Measurements from ENCODE around the gene NXPE2.
A peak's percentile ranks its signal among the peaks of the same experiment; 100 is the strongest.
"Not testable (repeated sequence)": the region's sequence is repeated elsewhere in the genome, so short reads cannot be mapped to it uniquely, and the experiment has no call there.

NXPE2 gene

GRCh38 chr11:114678125-114679036, at the start of gene NXPE2:
Gene NXPE2, plus strand, starts transcription at chr11:114678527. Its CDS starts 49 bp downstream, at chr11:114678576.
- DNase-seq: no peak

DNA sequence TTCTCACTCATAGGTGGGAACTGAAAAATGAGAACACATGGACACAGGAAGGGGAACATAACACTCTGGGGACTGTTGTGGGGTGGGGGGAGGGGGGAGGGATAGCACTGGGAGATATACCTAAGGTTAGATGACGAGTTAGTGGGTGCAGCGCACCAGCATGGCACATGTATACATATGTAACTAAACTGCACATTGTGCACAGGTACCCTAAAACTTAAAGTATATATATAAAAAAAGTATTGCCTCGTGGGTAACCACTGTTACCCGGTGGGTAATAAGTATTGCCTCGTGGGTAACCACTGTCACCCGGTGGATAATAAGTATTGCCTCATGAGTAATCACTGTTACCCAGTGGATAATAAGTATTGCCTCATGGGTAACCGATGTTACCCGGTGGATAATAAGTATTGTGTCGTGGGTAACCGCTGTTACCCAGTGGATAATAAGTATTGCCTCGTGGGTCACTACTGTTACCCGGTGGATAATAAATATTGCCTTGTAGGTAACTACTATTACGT, 46.8 kb upstream of the NXPE2 start:
- DNase-seq: not testable (repeated sequence)

GRCh38 chr11:114639440-114639839, 38.9 kb upstream of the NXPE2 start:
- not testable (repeated sequence) for DNase-seq

DNA sequence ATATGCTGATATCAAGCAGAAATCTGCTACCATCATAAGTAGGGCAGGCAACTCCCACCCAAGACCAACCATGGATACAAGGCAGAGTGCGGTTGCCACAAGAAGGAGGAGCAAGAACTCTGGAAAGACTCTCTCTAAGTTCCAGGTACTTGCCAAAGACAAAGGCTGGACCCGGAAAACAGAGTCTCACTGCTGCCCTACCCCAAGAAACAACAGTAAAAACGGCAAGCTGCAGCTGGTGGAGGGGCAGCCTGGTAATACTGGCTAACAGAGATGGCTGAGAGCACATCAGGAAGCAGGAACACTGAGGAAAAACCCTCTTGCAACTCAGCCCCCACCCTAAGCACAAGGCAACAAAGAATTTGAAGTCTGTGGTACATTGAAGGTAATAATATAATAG, 27.7 kb upstream of the NXPE2 start:
- no peak for DNase-seq

DNA sequence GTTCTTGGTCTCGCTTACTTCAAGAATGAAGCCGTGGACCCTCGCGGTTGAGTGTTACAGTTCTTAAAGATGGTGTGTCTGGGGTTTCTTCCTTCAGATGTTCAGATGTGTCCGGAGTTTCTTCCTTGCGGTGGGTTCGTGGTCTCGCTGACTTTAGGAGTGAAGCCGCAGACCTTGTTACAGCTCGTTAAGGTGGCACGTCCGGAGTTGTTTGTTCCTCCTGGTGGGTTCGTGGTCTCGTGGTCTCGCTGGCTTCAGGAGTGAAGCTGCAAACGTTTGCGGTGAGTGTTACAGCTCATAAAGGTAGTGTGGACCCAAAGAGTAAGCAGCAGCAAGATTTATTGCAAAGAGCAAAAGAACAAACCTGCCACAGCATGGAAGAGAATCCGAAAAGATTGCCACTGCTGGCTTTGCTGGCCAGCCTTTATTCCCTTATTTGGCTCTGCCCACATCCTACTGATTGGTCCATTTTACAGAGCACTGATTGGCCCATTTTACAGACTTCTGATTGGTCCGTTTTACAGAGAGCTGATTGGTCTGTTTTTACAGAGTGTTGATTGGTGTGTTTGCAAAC, 27.1 kb upstream of the NXPE2 start:
- no peak for DNase-seq

- no peak for DNase-seq
These were observed 25.2 kb upstream of the NXPE2 start for GRCh38 chr11:114653148-114653547.

- no peak for DNase-seq
These were observed 13.7 kb upstream of the NXPE2 start for GRCh38 chr11:114664641-114665040.

DNA sequence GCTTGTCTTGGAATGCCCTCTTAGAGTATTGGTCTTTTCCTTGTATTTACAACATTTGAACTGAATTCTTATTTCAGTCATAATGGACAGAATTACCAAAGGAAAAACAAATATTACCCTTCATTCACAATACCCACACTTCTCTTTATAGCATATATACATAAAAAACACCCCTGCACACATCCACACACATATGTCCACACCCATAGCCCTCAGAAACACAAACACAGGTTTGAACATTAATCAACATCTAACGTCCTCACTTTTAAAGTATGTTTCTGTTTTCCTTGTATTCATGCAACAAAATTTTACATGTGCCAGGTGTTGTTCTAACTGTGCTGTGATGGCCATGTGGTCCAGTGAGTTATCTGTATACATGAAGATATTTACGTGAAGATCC, 11.6 kb upstream of the NXPE2 start:
- DNase-seq: no peak

DNA sequence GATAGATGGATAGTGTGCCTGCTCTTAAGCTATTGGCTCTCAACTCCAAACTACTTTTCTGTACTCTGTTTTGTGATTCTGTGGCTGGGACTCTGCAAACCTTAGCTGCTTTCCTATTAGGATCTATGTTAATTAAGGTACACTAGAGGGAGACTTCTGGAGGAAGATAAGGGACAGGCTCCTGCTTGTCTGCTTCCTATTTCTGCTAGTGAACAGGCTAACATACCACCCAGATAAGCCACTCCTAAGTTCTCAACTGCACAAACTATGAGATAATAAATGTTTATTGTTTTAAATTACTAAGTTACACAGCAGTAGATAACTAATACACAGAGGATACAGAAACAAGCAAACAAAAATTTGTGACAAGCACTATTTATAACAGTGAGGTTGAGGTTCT, 10.2 kb upstream of the NXPE2 start:
- DNase-seq: no peak

GRCh38 chr11:114673661-114674060, 4.7 kb upstream of the NXPE2 start:
- no peak for DNase-seq

- no peak for DNase-seq
These were observed 1.2 kb downstream of the NXPE2 start for GRCh38 chr11:114679505-114679904.

DNA sequence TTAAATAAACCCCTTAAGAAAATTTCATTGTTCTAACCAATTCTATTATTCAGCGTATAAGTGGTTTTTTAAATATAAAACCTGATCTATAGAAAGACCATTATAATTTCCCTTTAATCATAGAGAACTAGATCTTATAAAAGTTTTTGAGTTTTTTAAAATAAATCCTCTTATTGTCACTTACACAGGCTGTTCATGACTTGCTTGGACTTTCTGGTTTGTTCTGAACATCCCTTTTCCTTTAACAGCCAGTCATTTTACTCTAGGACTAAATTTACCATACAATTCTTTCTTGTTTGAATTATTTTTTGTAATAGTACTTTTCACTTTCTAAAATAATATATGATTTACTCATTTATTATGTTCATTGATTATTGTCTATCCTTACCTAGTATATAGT, 4.7 kb downstream of the NXPE2 start:
- no peak for DNase-seq

DNA sequence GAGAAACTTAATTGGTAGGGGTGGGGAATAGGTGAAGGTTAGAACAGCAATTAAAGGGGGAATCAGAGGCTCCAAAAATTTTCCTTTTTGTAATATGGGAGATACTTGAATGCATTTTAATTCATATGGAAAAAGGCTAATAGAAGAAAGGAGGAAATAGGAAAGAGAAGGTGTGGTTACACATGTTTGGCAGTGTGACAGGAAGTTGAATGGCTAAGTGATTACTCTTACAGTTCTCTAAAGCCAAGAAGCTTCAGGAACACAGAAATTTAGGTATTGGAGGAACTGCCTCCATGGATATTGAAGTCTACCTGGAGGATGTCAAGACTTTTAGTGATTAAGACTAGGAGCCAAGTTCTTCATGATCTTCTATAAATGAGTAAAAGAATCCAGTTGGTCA, 6.3 kb downstream of the NXPE2 start:
- no peak for DNase-seq

- DNase-seq: no peak
These were observed 6.8 kb downstream of the NXPE2 start for GRCh38 chr11:114685097-114685496.

GRCh38 chr11:114705280-114706024, 27.1 kb downstream of the NXPE2 start:
- no peak for DNase-seq

- DNase-seq: no peak
These were observed 31.6 kb downstream of the NXPE2 start for GRCh38 chr11:114709960-114710359.

DNA sequence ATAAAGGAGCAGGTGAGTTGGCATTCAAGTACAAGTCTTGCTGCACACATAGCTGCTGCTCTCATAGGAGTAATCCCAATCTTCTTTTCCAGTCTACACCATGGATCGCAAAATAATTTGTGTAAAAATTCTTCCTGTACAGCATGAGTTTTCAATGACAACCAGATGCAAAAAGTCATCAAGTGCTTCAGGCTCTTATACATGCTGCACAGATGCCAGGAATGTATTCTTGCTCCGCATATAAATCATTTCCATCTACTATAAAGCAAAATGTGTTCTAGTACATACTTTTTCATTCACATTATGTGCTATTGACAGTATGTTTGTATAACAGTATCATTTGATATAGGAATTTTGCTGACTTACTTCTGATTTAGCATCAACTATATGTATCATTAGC, 35.4 kb downstream of the NXPE2 start:
- no peak for DNase-seq

GRCh38 chr11:114719562-114719961, 41.2 kb downstream of the NXPE2 start:
- no peak for DNase-seq

GRCh38 chr11:114724916-114725524, 46.7 kb downstream of the NXPE2 start:
- DNase-seq: no peak

DNA sequence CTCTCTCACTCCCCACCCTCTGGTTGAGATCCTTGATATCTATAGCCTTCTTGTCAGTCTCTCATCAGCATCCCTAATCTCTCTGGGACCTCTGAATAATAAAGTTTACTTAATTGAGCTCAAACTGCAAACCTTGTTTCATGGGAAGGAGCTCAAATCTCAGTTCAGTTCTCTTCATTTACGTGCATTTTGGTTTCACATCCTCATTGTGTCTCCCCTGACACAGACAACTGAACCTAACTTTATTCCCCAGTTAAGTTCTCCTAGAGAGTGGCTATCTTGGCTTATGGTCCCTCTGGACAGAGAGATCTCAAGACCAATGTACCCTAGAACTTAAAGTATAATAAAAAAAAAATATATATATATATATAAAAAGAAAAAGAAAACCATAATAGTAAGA, 47.3 kb downstream of the NXPE2 start:
- no peak for DNase-seq

DNA sequence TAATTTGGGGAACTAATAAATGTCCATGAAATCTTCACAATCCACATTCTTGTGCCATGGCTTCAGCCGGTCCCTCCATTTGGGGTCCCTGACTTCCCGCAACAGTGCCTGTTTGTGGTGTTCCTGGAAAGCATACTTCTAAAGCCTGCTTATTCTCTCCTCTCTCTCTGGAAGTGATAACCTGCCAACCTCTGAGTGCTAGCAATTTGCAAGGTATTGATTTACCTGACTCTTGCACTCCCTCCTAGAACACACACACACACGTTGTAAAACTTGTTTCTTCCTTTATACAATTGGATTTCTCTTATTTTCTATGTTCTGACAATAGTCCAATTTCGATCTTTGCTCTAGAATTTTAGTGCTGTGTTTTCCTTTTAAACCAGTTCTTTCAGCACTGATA, 58.5 kb downstream of the NXPE2 start:
- no peak for DNase-seq

- peak in 15 of 51 donors; percentile 1 to 32 (median 5) for DNase-seq
These were observed 60.6 kb downstream of the NXPE2 start for GRCh38 chr11:114738954-114739353.
